Parathyroid adenoma (tissue), 2 donors: ENCODE measurements around the gene DGKG.

Experiments used
- H2AFZ ChIP-seq: fragments of 300-600 bp; sonication (generic); one replicate; pipeline ENCODE4 v1.7.0; 2017; ENCODE audit warnings: antibody characterized with exemption, mild to moderate bottlenecking
- H3K27ac ChIP-seq: fragments of 300-600 bp; sonication (generic); one replicate; pipeline ENCODE4 v1.7.0; 2017
- H3K27me3 ChIP-seq: fragments of 300-600 bp; sonication (generic); one replicate; pipeline ENCODE4 v1.7.0; 2017; ENCODE audit warnings: low read length; ENCODE audit not compliant: control insufficient read depth, insufficient read depth
- H3K36me3 ChIP-seq: fragments of 300-600 bp; sonication (generic); one replicate; pipeline ENCODE4 v1.7.0; 2017; ENCODE audit warnings: low read length; ENCODE audit not compliant: control insufficient read depth, insufficient read depth
- H3K4me1 ChIP-seq: fragments of 300-600 bp; sonication (generic); one replicate; pipeline ENCODE4 v1.7.0; 2017; ENCODE audit warnings: control low read depth
- H3K4me2 ChIP-seq: fragments of 300-600 bp; sonication (generic); one replicate; pipeline ENCODE4 v1.7.0; 2017; ENCODE audit warnings: low read length
- H3K4me3 ChIP-seq: fragments of 300-600 bp; sonication (generic); one replicate; pipeline ENCODE4 v1.7.0; 2017; ENCODE audit warnings: low read depth, low read length
- H3K79me2 ChIP-seq: fragments of 300-600 bp; sonication (generic); one replicate; pipeline ENCODE4 v1.7.0; 2017; ENCODE audit warnings: control low read depth
- H3K9ac ChIP-seq: fragments of 300-600 bp; sonication (generic); one replicate; pipeline ENCODE4 v1.7.0; 2017; ENCODE audit warnings: mild to moderate bottlenecking
- H3K9me3 ChIP-seq: fragments of 300-600 bp; sonication (generic); one replicate; pipeline ENCODE4 v1.7.0; 2017; ENCODE audit warnings: low read length; ENCODE audit not compliant: control insufficient read depth
- TF ChIP-seq, protein P1 (sequence below): fragments of 300-600 bp; sonication (generic); IDR thresholded peaks from one replicate; pipeline ENCODE4 v1.7.0; 2017; ENCODE audit warnings: antibody characterized with exemption, mild to moderate bottlenecking
- donor health status: primary hyperparathyroidism.

The DGKG gene

DNA sequence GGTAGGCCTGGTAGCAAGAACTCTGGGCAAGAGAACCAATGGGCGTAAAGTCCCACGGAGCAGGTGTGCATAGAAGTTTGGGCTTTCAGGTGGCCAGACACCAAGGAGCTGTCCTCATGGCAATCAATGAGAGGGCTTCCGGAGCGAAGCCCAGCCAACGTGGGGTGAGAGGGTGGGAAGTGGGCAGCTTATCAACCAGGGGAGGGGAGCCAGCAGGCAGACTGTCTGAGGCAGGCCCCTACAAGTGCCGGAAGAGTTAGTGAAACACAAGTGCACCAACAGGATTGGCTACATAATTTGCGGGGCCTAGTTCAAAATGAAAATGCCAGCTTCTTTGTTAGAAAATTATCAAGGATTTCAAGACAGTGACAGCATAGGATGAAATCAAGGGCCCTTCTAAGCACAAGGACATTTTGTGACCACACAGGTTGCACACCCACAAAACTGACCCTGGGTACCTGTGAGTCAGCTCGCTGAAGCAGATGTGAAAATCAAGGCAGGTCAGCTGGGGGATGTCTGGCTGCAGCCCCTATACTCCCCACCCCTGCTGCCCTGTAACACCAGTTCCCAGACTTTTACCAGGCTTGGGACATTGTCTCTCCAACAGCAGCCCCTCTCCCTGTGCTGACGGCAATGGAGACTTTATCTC is 151.1 kb downstream of the DGKG start:
- TF ChIP-seq, protein P1, sequence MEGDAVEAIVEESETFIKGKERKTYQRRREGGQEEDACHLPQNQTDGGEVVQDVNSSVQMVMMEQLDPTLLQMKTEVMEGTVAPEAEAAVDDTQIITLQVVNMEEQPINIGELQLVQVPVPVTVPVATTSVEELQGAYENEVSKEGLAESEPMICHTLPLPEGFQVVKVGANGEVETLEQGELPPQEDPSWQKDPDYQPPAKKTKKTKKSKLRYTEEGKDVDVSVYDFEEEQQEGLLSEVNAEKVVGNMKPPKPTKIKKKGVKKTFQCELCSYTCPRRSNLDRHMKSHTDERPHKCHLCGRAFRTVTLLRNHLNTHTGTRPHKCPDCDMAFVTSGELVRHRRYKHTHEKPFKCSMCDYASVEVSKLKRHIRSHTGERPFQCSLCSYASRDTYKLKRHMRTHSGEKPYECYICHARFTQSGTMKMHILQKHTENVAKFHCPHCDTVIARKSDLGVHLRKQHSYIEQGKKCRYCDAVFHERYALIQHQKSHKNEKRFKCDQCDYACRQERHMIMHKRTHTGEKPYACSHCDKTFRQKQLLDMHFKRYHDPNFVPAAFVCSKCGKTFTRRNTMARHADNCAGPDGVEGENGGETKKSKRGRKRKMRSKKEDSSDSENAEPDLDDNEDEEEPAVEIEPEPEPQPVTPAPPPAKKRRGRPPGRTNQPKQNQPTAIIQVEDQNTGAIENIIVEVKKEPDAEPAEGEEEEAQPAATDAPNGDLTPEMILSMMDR, result no peak
- no peaks in the 10 kb centered on the region for H3K79me2 ChIP-seq
- H3K27me3 ChIP-seq, result no peaks in the 10 kb centered on the region
- no peaks in the 10 kb centered on the region for H3K4me1 ChIP-seq
- H3K27ac ChIP-seq, result no peak overlapping the region
- no peaks in the 10 kb centered on the region for H3K36me3 ChIP-seq
- no peak overlapping the region for H2AFZ ChIP-seq
- H3K4me2 ChIP-seq, result no peak overlapping the region
- no peak overlapping the region for H3K9ac ChIP-seq
- H3K9me3 ChIP-seq, result no peaks in the 10 kb centered on the region
- H3K4me3 ChIP-seq, result no peak overlapping the region

DNA sequence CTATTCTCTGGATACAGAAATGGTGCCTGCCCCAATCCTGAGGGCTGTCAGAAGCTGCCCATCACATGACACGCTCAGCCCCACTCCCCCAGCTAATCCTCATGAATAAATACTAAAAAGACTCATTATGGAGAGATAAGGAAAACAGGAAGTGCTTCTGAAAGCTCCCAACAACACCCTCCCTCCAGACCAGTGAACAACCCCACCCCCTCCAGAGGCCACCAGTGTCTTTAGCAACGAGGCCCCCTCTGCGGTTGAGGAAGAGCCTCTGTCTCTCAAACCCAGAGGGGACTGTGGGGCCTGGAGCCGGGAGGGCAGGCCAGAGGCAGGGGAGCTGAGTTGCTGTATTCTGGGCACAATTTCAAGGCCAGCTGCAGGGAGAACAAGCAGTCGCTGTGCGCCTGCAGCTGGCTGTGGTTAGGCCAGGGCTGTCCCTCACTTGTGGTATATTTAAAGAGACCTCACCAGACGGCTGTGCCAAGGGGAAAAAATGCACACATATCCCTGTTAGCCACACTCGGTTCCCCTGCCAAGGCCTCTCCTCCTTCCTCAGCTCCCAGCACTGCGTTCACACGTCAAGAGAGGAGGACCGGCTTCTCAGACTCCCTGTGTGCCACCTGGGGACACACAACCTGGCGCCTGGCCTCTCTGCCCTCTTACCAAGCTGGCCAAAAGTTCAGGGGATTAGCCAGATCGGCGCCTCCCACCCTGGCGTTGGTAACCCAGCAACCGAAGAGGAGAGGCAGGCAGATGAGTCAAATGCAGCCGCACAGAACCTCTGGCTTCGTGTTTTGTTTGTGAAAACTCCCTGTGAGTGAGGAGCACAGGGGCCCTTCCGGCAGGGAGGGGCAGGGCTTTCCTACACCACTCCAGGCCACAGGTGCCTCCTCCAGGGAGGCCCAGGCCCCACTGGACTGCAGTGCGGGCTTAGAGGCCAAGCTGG is 152.0 kb downstream of the DGKG start:
- Histone ChIP-seq H3K4me1 (no peaks in the 10 kb centered on the region), H3K27me3 (no peaks in the 10 kb centered on the region), H3K79me2 (no peaks in the 10 kb centered on the region), H2AFZ (no peak overlapping the region), H3K9me3 (no peaks in the 10 kb centered on the region), H3K4me2 (no peak overlapping the region), H3K9ac (no peak overlapping the region), H3K4me3 (no peak overlapping the region), H3K36me3 (no peaks in the 10 kb centered on the region), H3K27ac (no peak overlapping the region)
- TF ChIP-seq, protein P1, result no peak

DNA sequence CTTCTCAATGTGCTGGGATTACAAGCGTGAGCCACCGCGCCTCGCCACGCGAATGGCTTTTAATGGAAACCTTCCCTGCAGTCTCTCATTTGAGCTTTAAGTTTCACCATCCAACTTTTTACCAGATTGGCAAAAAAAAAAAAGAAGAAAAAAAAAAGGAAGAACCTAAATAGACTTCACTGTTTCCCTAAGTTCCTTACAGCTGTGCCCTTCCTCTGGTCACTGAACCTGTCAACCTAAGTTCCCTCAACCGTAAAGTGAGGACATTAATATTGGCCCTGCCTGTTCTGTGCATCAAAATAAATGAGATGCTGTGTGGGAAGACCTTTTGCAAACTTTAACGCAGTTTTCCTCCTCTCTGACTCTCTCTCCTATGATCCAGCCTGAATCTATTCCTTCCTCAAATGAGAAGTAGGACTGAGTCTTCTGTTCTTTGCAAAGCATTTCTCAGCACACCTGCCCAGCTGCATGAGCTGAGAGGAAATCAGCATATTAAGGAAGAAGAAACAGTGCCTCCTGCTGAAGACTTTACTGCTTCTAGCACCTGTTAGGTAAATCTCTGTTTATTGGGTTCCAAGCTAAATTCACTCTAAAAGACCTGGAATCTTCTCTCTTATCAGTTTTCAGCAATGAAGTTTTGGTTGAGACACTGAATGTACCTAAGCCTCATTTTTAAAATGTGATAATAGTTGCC is 153.6 kb downstream of the DGKG start:
- H3K4me1 ChIP-seq, result no peaks in the 10 kb centered on the region
- H3K36me3 ChIP-seq, result no peaks in the 10 kb centered on the region

DNA sequence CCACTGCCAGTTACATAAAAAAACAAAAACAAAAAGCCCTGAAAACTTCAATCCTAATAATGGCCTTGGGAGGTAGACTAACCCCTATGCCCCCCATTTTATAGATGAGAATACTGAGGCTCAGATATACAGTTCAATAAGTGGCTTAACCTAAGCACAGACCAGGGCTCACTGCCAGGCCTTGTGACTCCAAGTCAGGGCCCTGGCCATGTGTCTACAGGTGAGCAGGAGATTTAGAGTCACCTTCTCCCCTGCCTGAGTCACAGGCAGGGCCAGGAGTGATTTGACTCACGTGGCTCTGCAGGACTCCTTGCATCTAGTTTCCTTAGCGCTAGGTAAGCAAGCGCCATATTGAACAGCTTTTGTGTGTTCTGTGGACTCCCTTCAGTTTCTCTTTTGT is 154.5 kb downstream of the DGKG start:
- H3K9me3 ChIP-seq, result no peaks in the 10 kb centered on the region
- H3K79me2 ChIP-seq, result no peaks in the 10 kb centered on the region
- TF ChIP-seq, protein P1, result no peak
- no peaks in the 10 kb centered on the region for H3K27me3 ChIP-seq
- no peak overlapping the region for H3K27ac ChIP-seq
- no peaks in the 10 kb centered on the region for H3K36me3 ChIP-seq
- no peak overlapping the region for H3K9ac ChIP-seq
- H3K4me1 ChIP-seq, result no peaks in the 10 kb centered on the region
- H2AFZ ChIP-seq, result no peak overlapping the region
- H3K4me3 ChIP-seq, result no peak overlapping the region
- no peak overlapping the region for H3K4me2 ChIP-seq

More for the DNA sequence above, 153.6 kb downstream of the DGKG start:
- Histone ChIP-seq H3K27me3 (no peaks in the 10 kb centered on the region), H3K27ac (no peak overlapping the region), H2AFZ (no peak overlapping the region), H3K9ac (no peak overlapping the region), H3K79me2 (no peaks in the 10 kb centered on the region), H3K9me3 (no peaks in the 10 kb centered on the region), H3K4me3 (no peak overlapping the region), H3K4me2 (no peak overlapping the region)
- TF ChIP-seq, protein P1, result no peak
